Chondrocyte (in vitro differentiated cells): ENCODE data around the gene ZBTB8A. TPM values are rescaled to one million over a fixed set of nuclear protein-coding genes. Genes with fewer than 3 reads are reported as not detected.

Experiments used
- DNase-seq: peaks from one replicate; pipeline ENCODE4 v3.0.0; 2021; ENCODE audit warnings: mixed read lengths, low spot score
- H3K27ac Mint-ChIP-seq: one replicate; pipeline ENCODE4 v1.8.0; 2021; ENCODE audit warnings: mild to moderate bottlenecking, moderate library complexity, mixed read lengths; ENCODE audit not compliant: unreplicated experiment
- H3K27me3 Mint-ChIP-seq: 2 replicates; pipeline ENCODE4 v1.8.0; 2021; ENCODE audit warnings: low read depth, mixed read lengths
- H3K36me3 Mint-ChIP-seq: 2 replicates; pipeline ENCODE4 v1.8.0; 2021; ENCODE audit warnings: low read depth, mixed read lengths
- H3K4me1 Mint-ChIP-seq: 2 replicates; pipeline ENCODE4 v1.8.0; 2021; ENCODE audit warnings: low read depth, mild to moderate bottlenecking, mixed read lengths
- H3K4me3 Mint-ChIP-seq: one replicate; pipeline ENCODE4 v1.8.0; 2021; ENCODE audit warnings: mild to moderate bottlenecking, moderate library complexity, mixed read lengths; ENCODE audit not compliant: unreplicated experiment
- H3K9me3 Mint-ChIP-seq: 2 replicates; pipeline ENCODE4 v1.8.0; 2021; ENCODE audit warnings: low read depth, mixed read lengths
- total RNA-seq: library from RNA; stranded (reverse); gene quantifications from 3 replicates; pipeline ENCODE4 v1.2.1, GENCODE V29; 2021
- TF ChIP-seq, protein P1 (sequence below): fragments of 200-600 bp; sonication (generic); IDR thresholded peaks from 2 replicates; pipeline ENCODE4 v1.5.0; 2021; ENCODE audit warnings: antibody characterized with exemption, mild to moderate bottlenecking, moderate library complexity

ZBTB8A gene
- total RNA-seq, 1 donor from 2014 or later = 12.7 TPM

DNA sequence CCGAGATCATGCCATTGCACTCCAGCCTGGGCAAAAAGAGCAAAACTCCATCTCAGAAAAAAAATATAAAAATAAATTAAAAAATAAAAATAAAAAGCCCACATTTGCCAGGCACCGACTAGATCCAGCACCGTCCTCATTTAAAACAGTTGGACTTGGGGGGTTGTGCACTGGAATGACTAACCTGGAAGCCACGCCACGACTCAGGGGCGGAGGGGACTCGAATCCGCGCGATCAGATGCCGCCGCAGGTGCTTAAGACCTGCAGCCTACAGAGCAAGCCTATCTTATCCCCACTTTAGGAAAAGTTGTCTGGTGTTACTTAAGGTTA lies 72.6 kb downstream of the ZBTB8A start:
- DNase-seq = no peak
- Mint-ChIP-seq H3K36me3 (no peaks in the 10 kb centered on the region), H3K27me3 (no peaks in the 10 kb centered on the region), H3K4me1 (peaks cover 6% of the 10 kb centered on the region), H3K4me3 (peak overlapping the region; percentile 73), H3K9me3 (no peaks in the 10 kb centered on the region), H3K27ac (no peak overlapping the region)
- TF ChIP-seq, protein P1, sequence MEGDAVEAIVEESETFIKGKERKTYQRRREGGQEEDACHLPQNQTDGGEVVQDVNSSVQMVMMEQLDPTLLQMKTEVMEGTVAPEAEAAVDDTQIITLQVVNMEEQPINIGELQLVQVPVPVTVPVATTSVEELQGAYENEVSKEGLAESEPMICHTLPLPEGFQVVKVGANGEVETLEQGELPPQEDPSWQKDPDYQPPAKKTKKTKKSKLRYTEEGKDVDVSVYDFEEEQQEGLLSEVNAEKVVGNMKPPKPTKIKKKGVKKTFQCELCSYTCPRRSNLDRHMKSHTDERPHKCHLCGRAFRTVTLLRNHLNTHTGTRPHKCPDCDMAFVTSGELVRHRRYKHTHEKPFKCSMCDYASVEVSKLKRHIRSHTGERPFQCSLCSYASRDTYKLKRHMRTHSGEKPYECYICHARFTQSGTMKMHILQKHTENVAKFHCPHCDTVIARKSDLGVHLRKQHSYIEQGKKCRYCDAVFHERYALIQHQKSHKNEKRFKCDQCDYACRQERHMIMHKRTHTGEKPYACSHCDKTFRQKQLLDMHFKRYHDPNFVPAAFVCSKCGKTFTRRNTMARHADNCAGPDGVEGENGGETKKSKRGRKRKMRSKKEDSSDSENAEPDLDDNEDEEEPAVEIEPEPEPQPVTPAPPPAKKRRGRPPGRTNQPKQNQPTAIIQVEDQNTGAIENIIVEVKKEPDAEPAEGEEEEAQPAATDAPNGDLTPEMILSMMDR = no peak

DNA sequence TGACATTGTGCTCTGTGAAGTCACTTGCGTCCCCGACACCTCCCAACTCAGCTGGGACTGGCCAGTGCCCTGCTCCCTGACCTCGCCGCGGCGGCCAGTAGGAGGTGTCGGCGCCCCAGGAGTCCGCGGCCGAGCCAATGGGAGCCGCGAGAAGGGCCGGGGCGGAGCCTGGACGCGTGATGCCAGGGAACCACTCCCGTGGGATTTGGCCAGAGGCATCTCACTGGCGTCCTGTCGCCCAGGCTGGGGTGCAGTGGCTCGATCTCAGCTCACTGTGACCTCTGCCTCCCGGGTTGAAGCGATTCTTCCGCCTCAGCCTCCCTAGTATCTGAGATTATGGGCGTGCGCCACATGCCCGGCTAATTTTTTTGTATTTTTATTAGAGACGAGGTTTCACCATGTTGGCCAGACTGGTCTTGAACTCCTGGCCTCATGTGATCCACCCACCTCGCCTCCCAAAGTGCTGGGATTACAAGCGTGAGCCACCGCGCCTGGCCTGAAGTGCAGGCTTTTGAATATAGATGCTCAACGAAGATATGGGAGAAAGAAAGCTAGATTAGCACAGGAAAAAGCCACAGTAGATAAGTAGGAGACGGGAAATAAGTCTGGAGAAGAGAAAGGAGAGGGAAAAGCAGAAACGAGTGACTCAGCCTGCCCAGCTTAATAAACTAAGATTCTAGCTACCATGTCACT lies 73.1 kb downstream of the ZBTB8A start:
- Mint-ChIP-seq H3K27me3 (no peaks in the 10 kb centered on the region), H3K9me3 (no peaks in the 10 kb centered on the region), H3K27ac (peak overlapping the region; percentile 2), H3K36me3 (no peaks in the 10 kb centered on the region), H3K4me3 (peak overlapping the region; percentile 73), H3K4me1 (peaks cover 6% of the 10 kb centered on the region)
- TF ChIP-seq, protein P1 = peak; percentile 59
- no peak for DNase-seq

DNA sequence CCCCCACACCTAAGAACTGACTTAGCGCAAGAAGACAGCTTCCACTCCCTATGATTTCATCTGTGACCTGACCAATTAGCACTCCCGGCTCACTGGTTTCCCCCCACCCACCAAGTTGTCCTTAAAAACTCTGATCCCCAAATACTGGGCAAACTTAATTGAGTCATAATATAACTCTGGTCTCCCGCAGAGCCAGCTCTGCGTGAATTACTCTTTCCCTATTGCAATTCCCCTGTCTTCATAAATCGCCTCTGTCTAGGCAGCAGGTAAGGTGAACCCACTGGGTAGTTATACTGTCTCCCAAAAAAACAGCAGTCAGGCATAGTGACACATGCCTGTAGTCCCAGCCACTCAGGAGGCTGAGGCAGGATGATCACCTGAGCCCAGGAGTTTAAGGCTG lies 74.2 kb downstream of the ZBTB8A start:
- Mint-ChIP-seq H3K4me1 (peaks cover 6% of the 10 kb centered on the region), H3K36me3 (no peaks in the 10 kb centered on the region), H3K27ac (no peak overlapping the region), H3K9me3 (no peaks in the 10 kb centered on the region), H3K4me3 (no peak overlapping the region), H3K27me3 (no peaks in the 10 kb centered on the region)
- no peak for DNase-seq
- TF ChIP-seq, protein P1 = no peak

DNA sequence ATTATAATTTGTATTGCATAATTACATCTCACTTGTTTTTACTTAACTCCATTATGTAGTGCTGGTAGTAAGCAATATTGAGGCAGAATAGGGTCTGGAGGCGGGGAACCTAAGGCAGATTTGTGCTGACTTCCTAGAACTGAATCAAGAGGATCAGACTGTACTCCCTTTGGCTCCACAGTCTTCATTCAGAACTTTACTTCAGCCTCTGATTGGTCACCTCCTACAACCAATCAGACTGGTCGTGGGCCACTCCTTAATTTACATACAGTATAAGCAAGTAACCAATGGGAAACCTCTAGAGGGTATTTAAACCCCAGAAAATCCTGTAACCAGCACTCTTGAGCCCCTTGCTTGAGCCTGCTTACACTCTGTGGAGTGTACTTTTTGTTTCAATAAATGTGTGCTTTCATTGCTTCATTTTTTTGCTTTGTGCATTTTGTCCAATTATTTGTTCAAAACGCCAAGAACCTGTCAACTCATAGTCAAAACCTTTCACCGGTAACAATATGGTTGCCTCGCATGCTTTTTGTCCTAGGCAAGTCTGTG lies 79.5 kb downstream of the ZBTB8A start:
- TF ChIP-seq, protein P1 = no peak
- DNase-seq = no peak
- Mint-ChIP-seq H3K27me3 (no peaks in the 10 kb centered on the region), H3K4me3 (no peak overlapping the region), H3K36me3 (peaks cover 6% of the 10 kb centered on the region), H3K4me1 (no peaks in the 10 kb centered on the region), H3K9me3 (no peaks in the 10 kb centered on the region), H3K27ac (no peak overlapping the region)

DNA sequence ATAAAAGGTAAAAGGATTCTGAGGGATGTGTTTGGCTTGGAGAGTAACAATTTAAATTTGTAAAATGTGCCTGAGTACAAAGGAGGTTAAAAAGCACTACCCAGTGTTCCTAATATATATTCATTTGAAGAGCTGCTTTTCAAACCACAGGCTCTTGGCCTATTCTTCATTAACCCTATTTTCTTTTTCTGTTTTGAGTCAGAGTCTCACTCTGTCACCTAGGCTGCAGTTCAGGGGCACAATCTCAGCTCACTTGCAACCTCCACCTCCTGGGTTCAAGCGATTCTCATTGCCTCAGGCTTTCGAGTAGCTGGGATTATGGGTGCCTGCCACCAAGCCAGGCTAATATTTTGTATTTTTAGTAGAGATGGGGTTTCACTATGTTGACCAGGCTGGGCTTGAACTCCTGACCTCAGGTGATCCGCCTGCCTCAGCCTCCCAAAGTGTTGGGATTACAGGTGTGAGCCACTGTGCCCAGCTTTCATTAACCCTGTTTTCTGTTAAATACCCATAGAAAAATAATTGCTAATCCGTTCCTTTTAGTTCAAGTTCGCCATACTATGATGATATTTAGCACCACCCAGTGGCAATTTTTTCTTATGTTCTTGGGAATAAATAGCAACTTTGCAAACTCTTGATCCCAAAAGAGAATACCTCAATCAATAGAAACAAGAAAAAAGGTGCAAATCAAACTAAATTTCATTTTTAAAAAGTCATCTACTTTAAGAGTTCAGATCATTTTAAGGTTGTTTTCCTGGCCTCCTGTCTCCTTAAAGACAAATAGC lies 80.7 kb downstream of the ZBTB8A start:
- H3K27ac Mint-ChIP-seq = no peak overlapping the region
- DNase-seq = no peak
- H3K36me3 Mint-ChIP-seq = peaks cover 6% of the 10 kb centered on the region

More for the DNA sequence above, 80.7 kb downstream of the ZBTB8A start:
- H3K9me3 Mint-ChIP-seq = no peaks in the 10 kb centered on the region
- H3K4me3 Mint-ChIP-seq = no peak overlapping the region
- TF ChIP-seq, protein P1 = peak; percentile 75
- no peaks in the 10 kb centered on the region for H3K27me3 Mint-ChIP-seq
- H3K4me1 Mint-ChIP-seq = no peaks in the 10 kb centered on the region
